ENCODE data around the gene STIM1. TPM values are rescaled to one million over a fixed set of nuclear protein-coding genes. Genes with fewer than 3 reads are reported as not detected.
A peak's percentile ranks its signal among the peaks of the same experiment; 100 is the strongest.

STIM1 gene
- total RNA-seq, 1 donor from 2014 or later = 9.6 TPM

DNA sequence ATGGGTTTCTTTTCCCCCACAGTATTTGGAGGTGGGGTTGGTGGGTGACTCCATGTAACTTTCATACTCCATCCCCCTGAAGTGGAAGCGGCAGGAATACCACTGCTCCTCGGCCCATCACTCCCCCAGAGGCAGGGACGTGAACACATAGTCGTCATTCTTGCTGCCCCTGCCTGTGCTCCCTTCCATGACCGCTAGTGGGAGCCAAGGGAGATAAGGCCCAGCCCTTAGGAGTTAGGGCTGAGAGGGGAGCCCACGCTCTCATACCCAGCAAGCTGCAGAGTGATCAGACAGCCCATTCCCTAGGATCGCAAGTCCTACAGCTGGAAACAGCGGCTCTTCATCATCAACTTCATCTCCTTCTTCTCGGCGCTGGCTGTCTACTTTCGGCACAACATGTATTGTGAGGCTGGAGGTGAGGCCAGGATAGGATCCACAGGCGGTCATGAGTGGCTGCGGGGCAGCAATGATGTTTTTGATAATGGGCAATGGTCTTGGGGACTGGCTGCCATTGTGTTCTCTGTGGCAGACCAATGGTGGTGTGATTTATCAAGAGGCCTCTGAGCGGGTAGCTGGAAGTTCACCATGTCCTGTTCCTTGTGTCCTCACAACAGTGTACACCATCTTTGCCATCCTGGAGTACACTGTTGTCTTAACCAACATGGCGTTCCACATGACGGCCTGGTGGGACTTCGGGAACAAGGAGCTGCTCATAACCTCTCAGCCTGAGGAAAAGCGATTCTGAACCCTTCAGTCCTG, 30.6 kb upstream of the STIM1 start:
- Mint-ChIP-seq H3K9me3 (ENCODE audit: unreplicated experiment) (no peaks in the 10 kb centered on the region), H3K27ac (ENCODE audit: unreplicated experiment) (peak overlapping the region; percentile 57), H3K36me3 (ENCODE audit: unreplicated experiment) (no peaks in the 10 kb centered on the region), H3K4me1 (ENCODE audit: low read depth, unreplicated experiment) (no peaks in the 10 kb centered on the region), H3K27me3 (ENCODE audit: unreplicated experiment) (peaks cover 6% of the 10 kb centered on the region), H3K4me3 (ENCODE audit: unreplicated experiment) (no peak overlapping the region)
- DNase-seq = peak; percentile 83
- TF ChIP-seq, protein P1, sequence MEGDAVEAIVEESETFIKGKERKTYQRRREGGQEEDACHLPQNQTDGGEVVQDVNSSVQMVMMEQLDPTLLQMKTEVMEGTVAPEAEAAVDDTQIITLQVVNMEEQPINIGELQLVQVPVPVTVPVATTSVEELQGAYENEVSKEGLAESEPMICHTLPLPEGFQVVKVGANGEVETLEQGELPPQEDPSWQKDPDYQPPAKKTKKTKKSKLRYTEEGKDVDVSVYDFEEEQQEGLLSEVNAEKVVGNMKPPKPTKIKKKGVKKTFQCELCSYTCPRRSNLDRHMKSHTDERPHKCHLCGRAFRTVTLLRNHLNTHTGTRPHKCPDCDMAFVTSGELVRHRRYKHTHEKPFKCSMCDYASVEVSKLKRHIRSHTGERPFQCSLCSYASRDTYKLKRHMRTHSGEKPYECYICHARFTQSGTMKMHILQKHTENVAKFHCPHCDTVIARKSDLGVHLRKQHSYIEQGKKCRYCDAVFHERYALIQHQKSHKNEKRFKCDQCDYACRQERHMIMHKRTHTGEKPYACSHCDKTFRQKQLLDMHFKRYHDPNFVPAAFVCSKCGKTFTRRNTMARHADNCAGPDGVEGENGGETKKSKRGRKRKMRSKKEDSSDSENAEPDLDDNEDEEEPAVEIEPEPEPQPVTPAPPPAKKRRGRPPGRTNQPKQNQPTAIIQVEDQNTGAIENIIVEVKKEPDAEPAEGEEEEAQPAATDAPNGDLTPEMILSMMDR (IDR thresholded peaks at IDR 0.05; ENCODE audit: partially characterized antibody, unreplicated experiment) = peak; percentile 76

GRCh38 chr11:3825473-3826154, 29.9 kb upstream of the STIM1 start:
- Mint-ChIP-seq H3K36me3 (ENCODE audit: unreplicated experiment) (no peaks in the 10 kb centered on the region), H3K27ac (ENCODE audit: unreplicated experiment) (no peak overlapping the region), H3K4me1 (ENCODE audit: low read depth, unreplicated experiment) (no peaks in the 10 kb centered on the region), H3K27me3 (ENCODE audit: unreplicated experiment) (peaks cover 6% of the 10 kb centered on the region), H3K4me3 (ENCODE audit: unreplicated experiment) (no peak overlapping the region), H3K9me3 (ENCODE audit: unreplicated experiment) (no peaks in the 10 kb centered on the region)
- TF ChIP-seq, protein P1 (IDR thresholded peaks at IDR 0.05; ENCODE audit: partially characterized antibody, unreplicated experiment) = no peak
- no peak for DNase-seq

DNA sequence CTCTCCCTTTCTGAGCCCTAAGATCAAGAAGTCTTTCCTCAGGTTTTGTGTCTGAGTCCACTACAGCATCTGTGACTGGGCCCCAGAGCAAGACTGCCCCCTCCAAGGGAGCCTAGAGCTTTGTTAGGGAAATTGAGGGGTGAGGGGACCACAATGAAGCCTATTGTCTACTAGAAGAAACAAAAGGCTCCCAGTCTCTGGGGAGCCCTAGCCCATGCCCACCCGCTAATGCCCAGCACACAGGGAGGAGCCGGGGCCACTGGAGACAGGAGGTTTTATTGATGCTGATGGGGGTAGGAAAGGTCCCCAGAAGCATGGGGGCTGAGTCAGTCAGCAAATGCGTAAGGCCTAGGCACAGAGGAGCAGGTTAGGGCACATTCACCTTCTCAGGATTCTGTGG, 28.7 kb upstream of the STIM1 start:
- Mint-ChIP-seq H3K4me3 (ENCODE audit: unreplicated experiment) (no peak overlapping the region), H3K27ac (ENCODE audit: unreplicated experiment) (no peak overlapping the region), H3K36me3 (ENCODE audit: unreplicated experiment) (no peaks in the 10 kb centered on the region), H3K9me3 (ENCODE audit: unreplicated experiment) (peaks cover 2% of the 10 kb centered on the region), H3K4me1 (ENCODE audit: low read depth, unreplicated experiment) (no peaks in the 10 kb centered on the region), H3K27me3 (ENCODE audit: unreplicated experiment) (peaks cover 6% of the 10 kb centered on the region)
- TF ChIP-seq, protein P1 (IDR thresholded peaks at IDR 0.05; ENCODE audit: partially characterized antibody, unreplicated experiment) = no peak
- DNase-seq = no peak

DNA sequence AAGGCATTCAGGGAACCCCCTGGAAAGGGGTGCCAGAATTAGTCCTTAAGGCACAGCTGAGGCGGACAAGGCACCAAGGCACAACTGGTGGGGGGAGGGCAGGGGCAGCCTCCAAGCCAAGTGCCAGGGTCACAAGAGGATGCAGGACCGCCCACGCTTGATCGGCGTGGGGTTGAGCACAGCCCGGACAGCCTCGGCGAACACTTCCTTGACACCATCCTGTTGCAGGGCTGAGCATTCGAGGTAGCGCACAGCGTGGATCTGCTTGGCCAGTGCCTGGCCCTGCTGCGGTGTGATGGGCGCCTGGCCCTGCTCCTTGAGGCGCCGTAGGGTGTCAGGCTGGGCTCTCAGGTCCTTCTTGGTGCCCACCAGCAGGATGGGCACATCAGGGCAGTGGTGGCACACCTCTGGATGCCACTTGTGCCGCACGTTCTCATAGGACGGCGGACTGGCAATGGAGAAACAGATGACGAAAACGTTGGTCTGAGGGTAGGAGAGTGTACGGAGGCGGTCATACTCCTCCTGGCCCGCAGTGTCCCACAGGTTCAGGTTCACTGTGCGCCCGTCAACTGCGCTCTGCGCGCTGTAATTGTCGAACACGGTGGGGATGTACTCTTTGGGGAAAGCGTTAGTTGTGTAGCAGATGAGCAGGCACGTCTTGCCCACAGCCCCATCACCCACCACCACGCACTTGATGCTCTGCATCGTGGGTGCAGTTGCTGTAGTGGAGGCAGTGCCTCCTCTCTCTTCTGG, 27.9 kb upstream of the STIM1 start:
- TF ChIP-seq, protein P1 (IDR thresholded peaks at IDR 0.05; ENCODE audit: partially characterized antibody, unreplicated experiment) = no peak
- H3K4me1 Mint-ChIP-seq (ENCODE audit: low read depth, unreplicated experiment) = no peaks in the 10 kb centered on the region
- H3K9me3 Mint-ChIP-seq (ENCODE audit: unreplicated experiment) = peaks cover 2% of the 10 kb centered on the region
- no peak for DNase-seq
- no peak overlapping the region for H3K27ac Mint-ChIP-seq (ENCODE audit: unreplicated experiment)
- no peaks in the 10 kb centered on the region for H3K36me3 Mint-ChIP-seq (ENCODE audit: unreplicated experiment)
- H3K27me3 Mint-ChIP-seq (ENCODE audit: unreplicated experiment) = peaks cover 6% of the 10 kb centered on the region
- no peak overlapping the region for H3K4me3 Mint-ChIP-seq (ENCODE audit: unreplicated experiment)
